ENCODE data around the gene CAMTA1. TPM values are rescaled to one million over a fixed set of nuclear protein-coding genes. Genes with fewer than 3 reads are reported as not detected.

CAMTA1 gene
- total RNA-seq, 1 donor from 2014 or later = 47.9 TPM

GRCh38 chr1:7450838-7451237, 665.6 kb downstream of the CAMTA1 start:
- Histone ChIP-seq H3K4me1 (peaks cover 10% of the 10 kb centered on the region), H3K9me3 (no peaks in the 10 kb centered on the region), H3K27ac (no peak overlapping the region), H3K4me3 (no peak overlapping the region), H3K36me3 (no peaks in the 10 kb centered on the region), H3K27me3 (ENCODE audit: low read depth) (no peaks in the 10 kb centered on the region)
- DNase-seq = no peak
- no peak for ATAC-seq
- intact Hi-C loops (cut with DNase I) = no loop called here
- TF ChIP-seq CTCF (IDR thresholded peaks at IDR 0.05) = no peak

GRCh38 chr1:7453038-7453437, 667.8 kb downstream of the CAMTA1 start:
- Histone ChIP-seq H3K27me3 (ENCODE audit: low read depth) (no peaks in the 10 kb centered on the region), H3K4me3 (no peak overlapping the region), H3K9me3 (no peaks in the 10 kb centered on the region), H3K4me1 (peaks cover 10% of the 10 kb centered on the region), H3K36me3 (no peaks in the 10 kb centered on the region), H3K27ac (no peak overlapping the region)
- ATAC-seq (no peak), DNase-seq (no peak)
- intact Hi-C loops (cut with DNase I) = no loop called here
- no peak for TF ChIP-seq CTCF (IDR thresholded peaks at IDR 0.05)

- intact Hi-C loops (cut with DNase I) = no loop called here
- Histone ChIP-seq H3K27me3 (ENCODE audit: low read depth) (no peaks in the 10 kb centered on the region), H3K36me3 (no peaks in the 10 kb centered on the region), H3K4me3 (no peak overlapping the region), H3K9me3 (no peaks in the 10 kb centered on the region), H3K27ac (no peak overlapping the region), H3K4me1 (peaks cover 10% of the 10 kb centered on the region)
- no peak for DNase-seq
- ATAC-seq = peak in 1 of 2 donors; percentile 45
- TF ChIP-seq CTCF (IDR thresholded peaks at IDR 0.05) = peak; percentile 46
These were observed 669.0 kb downstream of the CAMTA1 start for GRCh38 chr1:7454052-7454815.

GRCh38 chr1:7454895-7455784, 669.9 kb downstream of the CAMTA1 start:
- Histone ChIP-seq H3K4me3 (no peak overlapping the region), H3K9me3 (no peaks in the 10 kb centered on the region), H3K27ac (no peak overlapping the region), H3K27me3 (ENCODE audit: low read depth) (peaks cover 6% of the 10 kb centered on the region), H3K36me3 (no peaks in the 10 kb centered on the region), H3K4me1 (peaks cover 10% of the 10 kb centered on the region)
- ATAC-seq (no peak), DNase-seq (no peak)
- intact Hi-C loops (cut with DNase I) = no loop called here
- TF ChIP-seq CTCF (IDR thresholded peaks at IDR 0.05) = no peak

GRCh38 chr1:7455796-7456721, 670.8 kb downstream of the CAMTA1 start:
- H3K4me3 ChIP-seq = no peak overlapping the region
- no peaks in the 10 kb centered on the region for H3K36me3 ChIP-seq
- DNase-seq (no peak), ATAC-seq (no peak)
- TF ChIP-seq CTCF (IDR thresholded peaks at IDR 0.05) = no peak
- peaks cover 6% of the 10 kb centered on the region for H3K27me3 ChIP-seq (ENCODE audit: low read depth)
- H3K9me3 ChIP-seq = no peaks in the 10 kb centered on the region
- H3K4me1 ChIP-seq = peaks cover 10% of the 10 kb centered on the region
- intact Hi-C loops (cut with DNase I) = no loop called here
- H3K27ac ChIP-seq = no peak overlapping the region

Measured in lower lobe of right lung (tissue), 2 donors.